Endodermal cell (in vitro differentiated cells): ENCODE results near the gene TEX101. TPM values are rescaled to one million over a fixed set of nuclear protein-coding genes. Genes with fewer than 3 reads are reported as not detected.

Experiments
- DNase-seq: peaks from one replicate; pipeline ENCODE4 v3.0.0-alpha.2; 2017
- H3K27ac ChIP-seq: 2 replicates; pipeline ENCODE4 v1.5.1; 2013; ENCODE audit warnings: mild to moderate bottlenecking, low read depth, low read length, moderate library complexity
- H3K27me3 ChIP-seq: 2 replicates; pipeline ENCODE4 v1.6.1; 2013; ENCODE audit warnings: mild to moderate bottlenecking, low read length, moderate library complexity; ENCODE audit not compliant: insufficient read depth, control insufficient read depth, poor library complexity, severe bottlenecking
- H3K36me3 ChIP-seq: 2 replicates; pipeline ENCODE4 v1.7.0; 2013; ENCODE audit warnings: mild to moderate bottlenecking, low read length, moderate library complexity; ENCODE audit not compliant: control insufficient read depth, insufficient read depth
- H3K4me1 ChIP-seq: one replicate; pipeline ENCODE4 v1.7.0; 2013; ENCODE audit warnings: low read length; ENCODE audit not compliant: control insufficient read depth, insufficient read depth
- H3K4me3 ChIP-seq: 2 replicates; pipeline ENCODE4 v1.5.1; 2013; ENCODE audit warnings: mild to moderate bottlenecking, low read length, moderate library complexity
- H3K9ac ChIP-seq: 2 replicates; pipeline ENCODE4 v1.6.1; 2013; ENCODE audit warnings: mild to moderate bottlenecking, low read length, moderate library complexity; ENCODE audit not compliant: poor library complexity, severe bottlenecking; ENCODE audit errors: extremely low read depth
- H3K9me3 ChIP-seq: 2 replicates; pipeline ENCODE4 v1.6.1; 2013; ENCODE audit warnings: mild to moderate bottlenecking, low read length, moderate library complexity; ENCODE audit not compliant: control insufficient read depth
- H3K27ac Mint-ChIP-seq: 2 replicates; pipeline ENCODE4 v1.8.0; 2020; ENCODE audit warnings: mixed read lengths
- H3K27me3 Mint-ChIP-seq: 2 replicates; pipeline ENCODE4 v1.8.0; 2021; ENCODE audit warnings: mild to moderate bottlenecking, mixed read lengths; ENCODE audit not compliant: insufficient read depth
- H3K36me3 Mint-ChIP-seq: 2 replicates; pipeline ENCODE4 v1.8.0; 2020; ENCODE audit warnings: low read depth, mixed read lengths
- H3K4me1 Mint-ChIP-seq: 2 replicates; pipeline ENCODE4 v1.8.0; 2020; ENCODE audit warnings: mixed read lengths
- H3K4me3 Mint-ChIP-seq: 2 replicates; pipeline ENCODE4 v1.8.0; 2020; ENCODE audit warnings: mild to moderate bottlenecking, moderate library complexity, mixed read lengths
- H3K9me3 Mint-ChIP-seq: 2 replicates; pipeline ENCODE4 v1.8.0; 2020; ENCODE audit warnings: mild to moderate bottlenecking, mixed read lengths
- WGBS, 2 experiments: methylation state at CpG; one replicate each; pipeline versions ENCODE4 v1.1.5 to v1.1.7; 2013; ENCODE audit warnings: missing lambda C conversion rate in 2 of 2, mixed read lengths in 1 of 2; ENCODE audit not compliant: insufficient coverage in 1 of 2, insufficient read length in 1 of 2; 5-methylcytosine and 5-hydroxymethylcytosine counted together
- total RNA-seq, 2 donors: library from RNA; stranded (reverse); fragmentation: NEBNext Ultra II Directional in 1 of 2; extraction: Animal tissue kit (Norgen Biotek cat#: 25700) in 1 of 2; gene quantifications; 2 replicates in 1 of 2; 3 replicates in 1 of 2; pipeline ENCODE4 v1.2.1, GENCODE V29; 2021
- TF ChIP-seq, protein P1 (sequence below): fragments of 200-600 bp; sonication (generic); conservative IDR thresholded peaks from 2 replicates; pipeline ENCODE4 v1.5.0; 2021; ENCODE audit warnings: antibody characterized with exemption, mild to moderate bottlenecking

TEX101 gene
- total RNA-seq, 2 donors from 2014 or later: 0.59 TPM; not detected in 1

- Histone ChIP-seq H3K9me3 (no peaks in the 10 kb centered on the region), H3K27me3 (no peaks in the 10 kb centered on the region), H3K36me3 (no peaks in the 10 kb centered on the region), H3K4me1 (no peaks in the 10 kb centered on the region), H3K4me3 (no peak overlapping the region), H3K9ac (no peak overlapping the region), H3K27ac (no peak overlapping the region)
- Mint-ChIP-seq H3K4me3 (no peak overlapping the region), H3K4me1 (no peaks in the 10 kb centered on the region), H3K27ac (no peak overlapping the region), H3K36me3 (no peaks in the 10 kb centered on the region), H3K27me3 (peaks cover 17% of the 10 kb centered on the region), H3K9me3 (peaks cover 14% of the 10 kb centered on the region)
- no peak for DNase-seq
- 84 to 87% methylated on average over 9 to 10 of the region's 10 CpGs for WGBS, 2 experiments
- TF ChIP-seq, protein P1, sequence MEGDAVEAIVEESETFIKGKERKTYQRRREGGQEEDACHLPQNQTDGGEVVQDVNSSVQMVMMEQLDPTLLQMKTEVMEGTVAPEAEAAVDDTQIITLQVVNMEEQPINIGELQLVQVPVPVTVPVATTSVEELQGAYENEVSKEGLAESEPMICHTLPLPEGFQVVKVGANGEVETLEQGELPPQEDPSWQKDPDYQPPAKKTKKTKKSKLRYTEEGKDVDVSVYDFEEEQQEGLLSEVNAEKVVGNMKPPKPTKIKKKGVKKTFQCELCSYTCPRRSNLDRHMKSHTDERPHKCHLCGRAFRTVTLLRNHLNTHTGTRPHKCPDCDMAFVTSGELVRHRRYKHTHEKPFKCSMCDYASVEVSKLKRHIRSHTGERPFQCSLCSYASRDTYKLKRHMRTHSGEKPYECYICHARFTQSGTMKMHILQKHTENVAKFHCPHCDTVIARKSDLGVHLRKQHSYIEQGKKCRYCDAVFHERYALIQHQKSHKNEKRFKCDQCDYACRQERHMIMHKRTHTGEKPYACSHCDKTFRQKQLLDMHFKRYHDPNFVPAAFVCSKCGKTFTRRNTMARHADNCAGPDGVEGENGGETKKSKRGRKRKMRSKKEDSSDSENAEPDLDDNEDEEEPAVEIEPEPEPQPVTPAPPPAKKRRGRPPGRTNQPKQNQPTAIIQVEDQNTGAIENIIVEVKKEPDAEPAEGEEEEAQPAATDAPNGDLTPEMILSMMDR: no peak
These were observed 40.8 kb downstream of the TEX101 start for GRCh38 chr19:43455321-43456113.

DNA sequence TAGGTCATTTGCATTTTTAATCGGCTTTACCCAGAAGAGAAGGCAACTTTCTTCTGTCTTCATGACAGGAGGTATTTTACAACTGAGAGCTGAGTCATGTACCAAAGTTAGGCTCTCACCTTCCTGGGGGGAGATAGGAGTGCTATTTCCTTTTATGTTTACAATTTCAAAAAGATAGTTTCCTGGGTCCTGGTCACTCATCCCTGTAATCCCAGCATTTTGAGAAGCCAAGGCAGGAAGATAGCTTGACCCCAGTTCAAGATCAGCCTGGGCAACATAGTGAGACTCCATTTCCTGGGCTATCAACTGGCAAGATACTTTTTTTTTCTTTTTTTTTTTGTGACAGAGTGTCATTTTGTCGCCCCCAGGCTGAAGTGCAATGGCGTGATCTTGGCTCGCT is 43.1 kb downstream of the TEX101 start:
- TF ChIP-seq, protein P1: no peak
- DNase-seq: no peak
- peaks cover 37% of the 10 kb centered on the region for H3K27me3 Mint-ChIP-seq
- Histone ChIP-seq H3K9ac (no peak overlapping the region), H3K4me3 (no peak overlapping the region), H3K27ac (no peak overlapping the region), H3K9me3 (no peaks in the 10 kb centered on the region), H3K27me3 (peaks cover 14% of the 10 kb centered on the region), H3K36me3 (no peaks in the 10 kb centered on the region), H3K4me1 (no peaks in the 10 kb centered on the region)
- no peak overlapping the region for H3K4me3 Mint-ChIP-seq
- no peaks in the 10 kb centered on the region for H3K9me3 Mint-ChIP-seq
- no peaks in the 10 kb centered on the region for H3K36me3 Mint-ChIP-seq
- 81 to 84% methylated on average over 4 of the region's 4 CpGs for WGBS, 2 experiments
- H3K4me1 Mint-ChIP-seq: no peaks in the 10 kb centered on the region
- no peak overlapping the region for H3K27ac Mint-ChIP-seq

GRCh38 chr19:43460362-43461016 is 45.8 kb downstream of the TEX101 start:
- H3K4me1 Mint-ChIP-seq: no peaks in the 10 kb centered on the region
- peaks cover 61% of the 10 kb centered on the region for H3K27me3 Mint-ChIP-seq
- Histone ChIP-seq H3K9me3 (no peaks in the 10 kb centered on the region), H3K4me3 (no peak overlapping the region), H3K36me3 (no peaks in the 10 kb centered on the region), H3K27me3 (peaks cover 29% of the 10 kb centered on the region), H3K9ac (no peak overlapping the region), H3K27ac (no peak overlapping the region), H3K4me1 (no peaks in the 10 kb centered on the region)
- WGBS, 2 experiments: 87 to 89% methylated on average over 7 to 16 of the region's 16 CpGs
- H3K4me3 Mint-ChIP-seq: no peak overlapping the region
- no peak for DNase-seq
- H3K27ac Mint-ChIP-seq: no peak overlapping the region
- peaks cover 18% of the 10 kb centered on the region for H3K9me3 Mint-ChIP-seq
- H3K36me3 Mint-ChIP-seq: no peaks in the 10 kb centered on the region
- TF ChIP-seq, protein P1: no peak
